ENCODE results near the gene EPC2.

Gene EPC2

DNA sequence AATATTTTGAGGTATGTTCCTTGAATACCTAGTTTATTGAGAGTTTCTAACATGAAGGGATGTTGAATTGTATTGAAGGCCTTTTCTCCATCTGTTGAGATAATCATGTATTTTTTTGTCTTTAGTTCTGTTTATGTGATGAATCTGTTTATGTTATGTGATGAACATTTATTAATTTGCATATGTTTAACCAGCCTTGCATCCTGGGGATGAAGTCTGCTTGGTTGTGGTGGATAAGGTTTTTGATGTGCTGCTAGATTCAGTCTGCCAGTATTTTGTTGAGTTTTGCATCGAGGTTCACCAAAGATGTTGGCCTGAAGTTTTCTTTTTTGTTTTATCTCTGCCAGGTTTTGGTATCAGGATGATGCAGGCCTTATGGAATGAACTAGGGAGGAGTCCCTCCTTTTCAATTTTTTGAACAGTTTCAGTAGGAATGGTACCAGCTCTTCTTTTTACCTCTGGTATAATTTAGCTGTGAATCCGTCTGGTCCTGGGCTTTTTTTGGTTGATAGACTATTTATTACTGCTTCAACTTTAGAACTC lies 71.9 kb downstream of the EPC2 start:
- Mint-ChIP-seq H3K36me3 (ENCODE audit: low read depth) (peaks cover 34% of the 10 kb centered on the region), H3K4me3 (no peak overlapping the region), H3K4me1 (ENCODE audit: low read depth) (peaks cover 38% of the 10 kb centered on the region), H3K9me3 (peaks cover 24% of the 10 kb centered on the region), H3K27me3 (ENCODE audit: low read depth) (no peaks in the 10 kb centered on the region), H3K27ac (no peak overlapping the region)

DNA sequence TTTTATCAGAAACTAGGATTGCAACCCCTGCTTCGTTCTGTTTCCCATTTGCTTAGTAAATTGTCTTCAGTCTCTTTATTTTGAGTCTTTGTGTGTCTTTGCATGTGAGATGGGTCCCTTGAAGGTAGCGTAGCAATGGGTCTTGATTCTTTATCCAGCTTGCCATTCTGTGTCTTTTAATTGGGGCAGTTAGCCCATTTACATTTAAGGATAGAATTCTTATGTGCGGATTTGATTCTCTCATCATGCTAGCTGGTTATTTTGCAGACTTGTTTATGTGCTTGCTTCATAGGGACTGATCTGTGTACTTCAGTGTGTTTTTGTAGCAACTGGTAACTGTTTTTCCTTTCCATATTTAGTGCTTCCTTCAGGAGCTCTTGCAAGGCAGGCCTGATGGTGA lies 73.5 kb downstream of the EPC2 start:
- Mint-ChIP-seq H3K27ac (no peak overlapping the region), H3K9me3 (peaks cover 24% of the 10 kb centered on the region), H3K4me1 (ENCODE audit: low read depth) (peaks cover 45% of the 10 kb centered on the region), H3K36me3 (ENCODE audit: low read depth) (peaks cover 34% of the 10 kb centered on the region), H3K27me3 (ENCODE audit: low read depth) (no peaks in the 10 kb centered on the region), H3K4me3 (no peak overlapping the region)

DNA sequence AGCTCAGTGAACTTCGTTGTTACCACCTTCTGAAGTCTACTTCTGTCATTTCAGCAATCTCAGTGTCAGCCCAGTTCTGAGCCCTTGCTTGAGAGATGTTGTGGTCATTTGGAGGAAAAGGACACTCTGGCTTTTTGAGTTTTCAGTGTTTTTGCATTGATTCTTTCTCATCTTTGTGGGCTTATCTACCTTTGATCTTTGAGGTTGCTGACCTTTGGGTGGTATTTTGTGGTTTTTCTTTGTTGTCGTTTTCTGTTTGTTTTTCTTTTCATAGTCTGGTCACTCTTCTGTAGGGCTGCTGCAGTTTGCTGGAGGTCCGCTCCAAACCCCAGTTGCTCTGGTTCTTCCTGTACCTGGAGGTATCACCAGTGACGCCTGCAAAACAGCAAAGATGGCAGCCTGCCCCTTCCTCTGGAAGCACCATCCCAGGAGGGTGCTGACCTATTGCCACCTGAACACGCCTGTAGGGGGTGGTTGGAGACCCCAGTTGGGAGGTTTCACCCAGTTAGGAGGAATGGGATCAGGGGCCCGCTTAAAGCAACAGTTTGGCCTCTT lies 74.7 kb downstream of the EPC2 start:
- Mint-ChIP-seq H3K27me3 (ENCODE audit: low read depth) (no peaks in the 10 kb centered on the region), H3K9me3 (peaks cover 24% of the 10 kb centered on the region), H3K27ac (no peak overlapping the region), H3K36me3 (ENCODE audit: low read depth) (peaks cover 34% of the 10 kb centered on the region), H3K4me1 (ENCODE audit: low read depth) (peaks cover 47% of the 10 kb centered on the region), H3K4me3 (no peak overlapping the region)

DNA sequence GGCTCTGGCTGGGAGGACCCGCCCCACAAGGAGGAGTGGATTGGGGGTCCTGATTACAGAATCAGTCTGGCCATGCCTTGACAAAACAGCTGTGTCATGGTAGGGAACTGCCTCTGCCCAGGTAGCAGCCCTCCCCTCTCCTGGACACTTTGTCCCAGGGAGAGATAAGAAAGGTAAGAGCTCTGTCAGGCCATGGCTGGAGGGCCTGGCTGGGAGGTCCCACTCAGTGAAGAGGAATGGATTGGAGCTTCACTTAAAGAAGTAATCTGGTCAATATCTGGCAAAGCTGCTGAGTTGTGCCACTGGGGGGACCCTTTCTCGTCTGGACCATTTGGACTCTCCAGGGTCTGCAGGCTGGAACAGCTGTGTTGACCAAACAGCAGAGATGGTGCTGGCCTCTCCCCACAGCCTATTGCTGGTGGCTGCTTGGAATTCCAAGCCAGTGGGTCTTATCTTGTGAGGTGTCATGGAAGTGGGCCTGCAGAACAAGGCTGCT lies 75.4 kb downstream of the EPC2 start:
- no peaks in the 10 kb centered on the region for H3K27me3 Mint-ChIP-seq (ENCODE audit: low read depth)
- H3K4me1 Mint-ChIP-seq (ENCODE audit: low read depth) = peaks cover 47% of the 10 kb centered on the region
- peaks cover 34% of the 10 kb centered on the region for H3K36me3 Mint-ChIP-seq (ENCODE audit: low read depth)
- no peak overlapping the region for H3K4me3 Mint-ChIP-seq
- H3K9me3 Mint-ChIP-seq = peaks cover 24% of the 10 kb centered on the region
- H3K27ac Mint-ChIP-seq = no peak overlapping the region

DNA sequence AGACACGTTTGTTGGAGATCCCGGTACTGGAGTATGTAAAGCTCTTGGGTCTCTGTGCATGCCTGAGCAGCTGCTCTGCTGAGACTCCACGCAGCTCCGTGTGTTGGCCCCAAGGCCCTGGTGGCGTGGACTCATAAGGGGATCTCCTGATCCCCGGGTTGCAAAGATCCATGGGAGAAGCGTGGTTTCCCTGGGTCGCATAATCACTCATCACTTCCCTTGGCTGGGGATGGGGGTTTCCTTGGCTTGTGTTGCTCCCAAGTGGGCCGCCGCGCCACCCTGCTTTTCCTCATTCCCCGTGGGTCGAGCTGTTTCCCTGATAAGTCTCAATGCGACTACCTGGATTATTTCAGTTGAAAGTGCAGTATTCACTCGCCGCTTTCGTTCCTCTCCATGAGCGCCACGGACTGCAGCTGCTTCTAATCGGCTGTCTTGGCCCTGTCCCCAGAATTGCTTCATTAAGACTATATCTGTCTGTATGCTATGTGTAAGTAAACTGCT lies 76.0 kb downstream of the EPC2 start:
- Mint-ChIP-seq H3K4me3 (no peak overlapping the region), H3K4me1 (ENCODE audit: low read depth) (peaks cover 49% of the 10 kb centered on the region), H3K27ac (no peak overlapping the region), H3K27me3 (ENCODE audit: low read depth) (no peaks in the 10 kb centered on the region), H3K36me3 (ENCODE audit: low read depth) (peaks cover 30% of the 10 kb centered on the region), H3K9me3 (peaks cover 20% of the 10 kb centered on the region)

DNA sequence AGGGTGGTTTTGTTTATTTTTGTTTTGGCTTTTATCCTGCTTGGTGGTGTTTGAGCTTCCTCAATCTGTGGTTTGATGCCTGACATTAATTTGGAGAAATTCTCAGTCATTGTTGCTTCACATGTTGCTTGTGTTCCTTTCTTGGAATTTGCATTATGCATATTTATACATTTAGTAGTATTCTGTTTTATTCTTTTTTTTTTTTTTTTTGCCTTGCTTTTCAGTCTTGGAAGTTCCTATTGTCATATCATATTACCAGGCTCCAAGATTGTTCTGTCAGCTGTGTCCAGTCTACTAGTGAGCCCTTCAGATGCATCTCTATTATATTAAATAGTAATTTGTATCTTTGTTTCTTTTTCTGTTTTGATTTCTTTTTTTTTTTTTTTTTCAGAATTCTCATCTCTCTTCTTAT lies 77.0 kb downstream of the EPC2 start:
- H3K27ac Mint-ChIP-seq = no peak overlapping the region
- H3K36me3 Mint-ChIP-seq (ENCODE audit: low read depth) = peaks cover 22% of the 10 kb centered on the region
- peaks cover 46% of the 10 kb centered on the region for H3K4me1 Mint-ChIP-seq (ENCODE audit: low read depth)
- H3K4me3 Mint-ChIP-seq = no peak overlapping the region
- H3K27me3 Mint-ChIP-seq (ENCODE audit: low read depth) = no peaks in the 10 kb centered on the region
- peaks cover 11% of the 10 kb centered on the region for H3K9me3 Mint-ChIP-seq

DNA sequence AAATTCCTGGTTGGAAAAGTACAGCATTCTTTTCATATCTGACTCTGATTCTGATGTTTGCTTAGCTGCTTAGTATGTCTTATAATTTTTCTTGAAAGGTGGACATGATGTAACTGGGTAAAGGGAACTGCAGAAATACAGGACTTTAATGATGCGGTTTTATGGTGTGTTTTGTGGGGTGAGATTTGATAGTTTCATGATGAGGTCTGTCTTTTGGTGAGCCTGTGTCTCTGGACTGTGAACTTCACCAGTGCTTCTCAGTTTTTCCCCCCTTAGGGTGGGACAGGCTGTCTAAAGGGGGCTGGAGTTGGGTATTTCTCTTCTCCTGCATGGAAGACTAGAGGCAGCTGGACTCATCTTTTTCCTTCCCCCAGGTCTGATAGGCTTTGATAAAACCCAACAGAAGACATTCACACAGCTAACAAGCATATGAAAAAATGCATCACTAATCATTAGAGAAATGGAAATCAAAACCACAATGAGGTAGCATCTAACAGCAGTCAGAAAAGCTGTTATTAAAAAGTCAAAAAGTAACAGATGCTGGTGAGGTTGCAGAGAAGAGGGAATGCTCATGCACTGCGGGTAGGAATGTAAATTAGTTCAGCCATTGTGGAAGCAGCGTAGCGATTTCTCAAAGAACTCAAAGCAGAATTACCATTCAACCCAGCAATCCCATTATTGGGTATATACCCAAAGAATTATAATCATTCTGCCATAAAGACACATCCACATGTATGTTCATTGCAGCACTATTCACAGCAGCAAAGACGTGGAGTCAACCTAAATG lies 77.6 kb downstream of the EPC2 start:
- Mint-ChIP-seq H3K36me3 (ENCODE audit: low read depth) (peaks cover 19% of the 10 kb centered on the region), H3K9me3 (peaks cover 5% of the 10 kb centered on the region), H3K4me1 (ENCODE audit: low read depth) (peaks cover 46% of the 10 kb centered on the region), H3K27me3 (ENCODE audit: low read depth) (no peaks in the 10 kb centered on the region), H3K27ac (no peak overlapping the region), H3K4me3 (no peak overlapping the region)

DNA sequence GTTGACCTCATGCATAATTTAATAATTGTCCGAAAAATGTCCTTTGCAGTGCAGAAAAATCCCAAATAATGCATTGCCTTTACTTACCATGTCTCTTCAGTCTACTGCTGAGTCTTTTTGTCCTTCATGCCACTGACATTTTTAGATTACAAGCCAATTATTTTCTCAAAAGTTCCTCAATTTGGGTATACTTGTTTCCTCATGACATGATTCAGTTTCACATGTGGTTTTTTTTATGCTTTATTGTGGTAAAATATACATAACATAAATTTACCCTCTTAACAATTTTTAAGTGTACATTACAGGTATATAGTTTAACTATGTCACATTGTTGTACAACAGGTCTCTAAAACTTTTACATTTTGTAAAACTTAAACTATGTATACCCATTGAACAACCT lies 81.0 kb downstream of the EPC2 start:
- H3K27me3 Mint-ChIP-seq (ENCODE audit: low read depth) = no peaks in the 10 kb centered on the region
- no peak overlapping the region for H3K4me3 Mint-ChIP-seq
- peaks cover 6% of the 10 kb centered on the region for H3K36me3 Mint-ChIP-seq (ENCODE audit: low read depth)
- H3K9me3 Mint-ChIP-seq = no peaks in the 10 kb centered on the region
- H3K27ac Mint-ChIP-seq = no peak overlapping the region
- peaks cover 32% of the 10 kb centered on the region for H3K4me1 Mint-ChIP-seq (ENCODE audit: low read depth)

DNA sequence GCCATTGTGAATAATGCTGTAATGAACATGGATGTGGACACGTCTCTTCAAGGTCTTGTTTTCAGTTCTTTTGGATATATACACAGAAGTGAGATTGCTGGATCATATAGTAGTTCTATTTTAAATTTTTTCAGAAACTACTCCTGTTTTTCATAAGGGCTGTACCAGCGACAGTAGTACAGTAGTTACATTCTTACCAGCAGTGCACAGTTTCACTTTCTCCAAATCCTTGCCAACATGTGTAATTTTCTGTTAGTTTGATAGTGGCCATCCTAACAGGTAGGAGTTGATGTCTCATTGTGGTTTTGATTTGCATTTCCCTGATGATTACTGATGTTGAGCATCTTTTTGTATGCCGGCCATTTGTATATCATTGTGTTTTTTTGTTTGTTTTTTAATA lies 81.7 kb downstream of the EPC2 start:
- Mint-ChIP-seq H3K27ac (no peak overlapping the region), H3K36me3 (ENCODE audit: low read depth) (peaks cover 4% of the 10 kb centered on the region), H3K4me3 (no peak overlapping the region), H3K4me1 (ENCODE audit: low read depth) (peaks cover 27% of the 10 kb centered on the region), H3K9me3 (no peaks in the 10 kb centered on the region), H3K27me3 (ENCODE audit: low read depth) (no peaks in the 10 kb centered on the region)

DNA sequence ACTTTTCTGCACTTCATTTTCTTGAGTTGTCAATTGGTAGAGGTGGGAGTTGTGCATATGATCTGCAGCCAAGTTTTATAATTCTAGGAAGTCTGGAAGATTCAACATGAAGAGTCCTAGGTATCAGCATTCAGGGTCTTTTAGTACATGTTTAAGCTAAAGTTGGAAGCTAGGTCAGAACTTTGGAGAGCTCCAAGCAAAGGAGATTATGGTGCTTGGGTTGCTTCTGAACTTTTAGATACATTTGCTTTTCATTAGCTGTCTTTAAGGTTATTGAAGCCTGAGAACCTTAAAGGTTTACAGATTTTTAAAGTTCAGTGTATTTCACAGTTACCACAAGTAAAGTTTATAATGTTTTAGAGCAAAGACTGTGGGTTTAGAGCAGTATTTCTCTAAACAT lies 85.5 kb downstream of the EPC2 start:
- Mint-ChIP-seq H3K4me1 (ENCODE audit: low read depth) (peaks cover 18% of the 10 kb centered on the region), H3K9me3 (no peaks in the 10 kb centered on the region), H3K36me3 (ENCODE audit: low read depth) (peaks cover 4% of the 10 kb centered on the region), H3K27ac (no peak overlapping the region), H3K27me3 (ENCODE audit: low read depth) (no peaks in the 10 kb centered on the region), H3K4me3 (no peak overlapping the region)

DNA sequence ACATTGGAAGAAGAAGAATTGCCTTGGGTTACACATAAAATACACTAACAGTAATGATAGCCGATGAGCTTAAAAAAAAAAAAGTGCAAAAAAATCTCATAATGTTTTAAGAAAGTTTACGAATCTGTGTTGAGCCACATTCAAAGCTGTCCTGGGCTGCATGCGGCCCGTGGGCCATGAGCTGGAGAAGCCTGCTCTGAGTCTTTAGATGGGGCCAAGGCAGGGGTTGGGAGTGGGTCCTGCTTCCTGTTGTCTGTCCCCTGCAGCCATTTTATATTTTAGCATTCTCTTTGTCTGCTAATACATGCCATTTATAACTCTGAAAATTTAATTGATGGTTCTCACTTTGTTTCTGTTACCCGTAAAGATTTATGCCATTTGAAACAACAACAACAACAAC lies 93.2 kb downstream of the EPC2 start:
- Mint-ChIP-seq H3K9me3 (no peaks in the 10 kb centered on the region), H3K4me1 (ENCODE audit: low read depth) (peaks cover 7% of the 10 kb centered on the region), H3K36me3 (ENCODE audit: low read depth) (no peaks in the 10 kb centered on the region), H3K27me3 (ENCODE audit: low read depth) (no peaks in the 10 kb centered on the region), H3K27ac (no peak overlapping the region), H3K4me3 (no peak overlapping the region)

DNA sequence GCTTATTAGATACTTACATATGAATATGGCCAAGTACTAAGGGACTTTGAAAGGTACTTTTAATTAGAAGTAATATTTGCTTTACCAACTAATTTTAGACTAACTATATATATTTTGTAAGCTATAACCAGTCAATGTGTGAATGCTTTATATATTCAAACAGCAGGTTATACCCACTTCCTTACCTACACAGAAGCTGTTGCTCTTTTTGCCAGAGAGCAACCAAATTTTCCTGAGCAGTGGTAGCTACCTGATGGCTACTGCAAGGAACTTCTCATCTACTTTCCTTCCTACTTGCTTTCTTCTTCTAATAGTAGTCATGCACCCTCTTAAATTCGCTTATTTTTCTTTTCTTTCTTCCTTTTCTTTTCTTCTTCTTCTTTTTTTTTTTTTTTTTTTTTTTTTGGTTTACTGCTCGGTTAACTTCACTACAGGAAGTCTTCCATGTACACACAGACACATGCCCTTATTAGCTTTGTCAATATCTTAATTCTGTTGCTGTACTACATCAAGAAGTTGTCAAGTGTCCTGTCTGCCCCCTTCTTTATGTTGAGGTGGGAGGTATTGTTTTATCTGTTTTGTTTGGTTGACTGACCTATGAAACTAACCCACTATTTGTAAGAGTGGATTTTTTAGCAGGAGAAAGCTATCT lies 95.0 kb downstream of the EPC2 start:
- H3K27ac Mint-ChIP-seq = no peak overlapping the region
- H3K4me3 Mint-ChIP-seq = no peak overlapping the region
- peaks cover 7% of the 10 kb centered on the region for H3K4me1 Mint-ChIP-seq (ENCODE audit: low read depth)
- no peaks in the 10 kb centered on the region for H3K27me3 Mint-ChIP-seq (ENCODE audit: low read depth)
- H3K9me3 Mint-ChIP-seq = no peaks in the 10 kb centered on the region
- H3K36me3 Mint-ChIP-seq (ENCODE audit: low read depth) = peaks cover 4% of the 10 kb centered on the region

DNA sequence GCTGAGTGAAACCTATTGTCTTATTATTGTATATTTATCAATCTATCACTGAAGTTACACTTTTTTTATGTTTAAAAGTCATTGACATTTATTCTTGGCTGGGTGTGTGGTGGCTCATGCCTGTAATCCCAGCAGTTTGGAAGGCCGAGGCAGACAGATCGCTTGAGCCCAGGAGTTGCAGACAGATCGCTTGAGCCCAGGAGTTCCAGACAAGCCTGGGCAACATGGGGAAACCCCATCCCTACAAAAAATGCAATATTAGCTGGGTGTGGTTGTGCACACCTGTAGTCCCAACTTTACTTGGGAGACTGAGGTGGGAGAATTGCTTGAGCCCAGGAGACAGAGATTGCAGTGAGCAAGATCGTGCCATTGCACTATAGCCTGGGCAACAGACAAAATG lies 97.8 kb downstream of the EPC2 start:
- Mint-ChIP-seq H3K27me3 (ENCODE audit: low read depth) (no peaks in the 10 kb centered on the region), H3K4me1 (ENCODE audit: low read depth) (peaks cover 12% of the 10 kb centered on the region), H3K9me3 (no peaks in the 10 kb centered on the region), H3K36me3 (ENCODE audit: low read depth) (peaks cover 13% of the 10 kb centered on the region), H3K27ac (no peak overlapping the region), H3K4me3 (no peak overlapping the region)

DNA sequence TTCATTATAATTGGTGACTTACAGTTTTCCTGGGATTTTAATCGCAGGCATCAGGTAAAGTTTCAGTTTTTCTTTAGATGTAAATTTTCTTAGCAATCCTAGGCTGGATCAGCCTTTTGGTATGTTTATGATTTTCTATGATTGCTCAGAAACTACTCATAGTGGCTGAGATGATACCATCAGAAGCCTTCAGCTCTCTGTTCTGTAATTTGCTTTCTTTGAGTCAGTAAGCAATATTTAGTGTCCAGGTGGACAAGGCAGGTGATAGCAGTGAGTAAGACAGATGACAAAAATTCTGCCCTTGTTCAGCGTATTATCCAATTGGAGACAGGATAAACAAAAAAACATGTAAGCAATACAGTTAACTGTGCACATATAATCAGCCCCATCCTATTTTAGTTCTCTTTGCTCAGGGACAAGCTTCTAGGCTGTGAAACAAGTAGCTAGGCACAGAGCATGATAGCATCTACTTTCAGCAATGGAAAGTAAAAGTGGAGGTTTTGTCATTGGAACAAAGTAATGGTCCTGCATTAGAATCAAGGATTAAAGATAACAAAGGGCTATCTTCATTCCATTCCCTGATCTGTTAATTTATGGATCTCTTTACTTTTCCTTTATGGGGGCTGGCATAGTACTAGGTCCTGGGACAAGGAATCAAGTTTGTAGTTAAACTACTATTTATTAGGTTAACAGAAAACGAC lies 100.8 kb downstream of the EPC2 start:
- Mint-ChIP-seq H3K27ac (no peak overlapping the region), H3K27me3 (ENCODE audit: low read depth) (no peaks in the 10 kb centered on the region), H3K4me1 (ENCODE audit: low read depth) (peaks cover 6% of the 10 kb centered on the region), H3K36me3 (ENCODE audit: low read depth) (peaks cover 20% of the 10 kb centered on the region), H3K4me3 (no peak overlapping the region), H3K9me3 (no peaks in the 10 kb centered on the region)

Measured in T-helper 1 cell treated with Interleukin-12 subunit alpha and Interleukin-12 subunit beta and Interleukin-4 antibody, amounts not matched to agents 30 μg/mL and 1 μg/mL, for 36 hours (primary cell).